Endothelial cell of umbilical vein (primary cell): ENCODE measurements around the gene ZBTB20. TPM values are rescaled to one million over a fixed set of nuclear protein-coding genes. Genes with fewer than 3 reads are reported as not detected.

Experiments used
- BruUV-seq: library from RNA; stranded (reverse); fragments of 400-500 nt; replicated peaks from 2 replicates; lab custom pipeline; 2021; lab: Mats Ljungman, UMichigan
- CTCF ChIA-PET: fragments of 300-600, 350-600 bp; sonication (Branson Sonifier 250); formaldehyde crosslinking; loops from one replicate; lab custom pipeline; 2021; ENCODE audit warnings: antibody characterized with exemption, inconsistent platforms; lab: Charles Lee
- POLR2A ChIA-PET: fragments of 300-600, 350-600 bp; sonication (Branson Sonifier 250); formaldehyde crosslinking; loops from one replicate; lab custom pipeline; 2021; ENCODE audit warnings: antibody characterized with exemption, inconsistent platforms; lab: Charles Lee
- DNase-seq: peaks from one replicate; pipeline ENCODE4 v3.0.0-alpha.2; 2011; ENCODE audit warnings: low read depth, low spot score
- FAIRE-seq: peaks from 2 replicates; lab custom pipeline; 2011; peaks lifted over from hg19 to GRCh38; lab: Jason Lieb, UNC
- H2AFZ ChIP-seq: 2 replicates; pipeline ENCODE4 v1.6.0; 2012; ENCODE audit warnings: low read depth, low read length, control low read depth, inconsistent platforms
- H3K27ac ChIP-seq: 2 replicates; pipeline ENCODE4 v1.5.1; 2011; ENCODE audit warnings: low read depth, mild to moderate bottlenecking, control low read depth, low read length, moderate library complexity; ENCODE audit not compliant: insufficient read depth
- H3K27me3 ChIP-seq, 2 experiments: 2 replicates each; pipeline versions ENCODE4 v1.6.0 to v1.6.1; 2011; ENCODE audit warnings: low read length in 2 of 2, mixed read lengths in 1 of 2; ENCODE audit not compliant: control insufficient read depth in 2 of 2, insufficient read depth in 2 of 2
- H3K36me3 ChIP-seq, 2 experiments: 2 replicates in 1 of 2; 3 replicates in 1 of 2; pipeline ENCODE4 v1.5.1; 2011; ENCODE audit warnings: low read length in 2 of 2, mild to moderate bottlenecking in 1 of 2, moderate library complexity in 1 of 2; ENCODE audit not compliant: control insufficient read depth in 2 of 2, insufficient read depth in 2 of 2; ENCODE audit errors: extremely low read depth in 1 of 2
- H3K4me1 ChIP-seq: 3 replicates; pipeline ENCODE4 v1.5.1; 2011; ENCODE audit warnings: mild to moderate bottlenecking, low read length; ENCODE audit not compliant: control insufficient read depth, insufficient read depth; ENCODE audit errors: extremely low read depth
- H3K4me2 ChIP-seq: 2 replicates; pipeline ENCODE4 v1.6.1; 2011; ENCODE audit warnings: low read length, control low read depth, mixed read lengths; ENCODE audit not compliant: insufficient read depth
- H3K4me3 ChIP-seq, 3 experiments: fragments of 200-600 bp in 1 of 3; sonication (generic), shearing (Covaris generic) in 1 of 3; replicated peaks in 1 of 3; 2 replicates each; pipeline ENCODE4 v1.5.1; 2011 to 2016; ENCODE audit warnings: control low read depth in 3 of 3, low read length in 3 of 3, mild to moderate bottlenecking in 2 of 3, inconsistent platforms in 1 of 3, low read depth in 1 of 3, moderate library complexity in 1 of 3; ENCODE audit not compliant: insufficient read depth in 1 of 3
- H3K79me2 ChIP-seq: 2 replicates; pipeline ENCODE4 v1.6.0; 2012; ENCODE audit warnings: low read length, inconsistent platforms; ENCODE audit not compliant: control insufficient read depth, insufficient read depth
- H3K9ac ChIP-seq: replicated peaks from 2 replicates; pipeline ENCODE3; 2011; ENCODE audit warnings: low read length, control low read depth; ENCODE audit not compliant: insufficient read depth; ENCODE audit errors: extremely low read depth
- H3K9me1 ChIP-seq: replicated peaks from 3 replicates; pipeline ENCODE4 v1.6.0; 2011; ENCODE audit warnings: mild to moderate bottlenecking, low read length; ENCODE audit not compliant: control insufficient read depth, insufficient read depth; ENCODE audit errors: extremely low read depth
- H3K9me3 ChIP-seq: replicated peaks from 2 replicates; pipeline ENCODE4 v1.5.1; 2012; ENCODE audit warnings: low read length, inconsistent platforms; ENCODE audit not compliant: control insufficient read depth, insufficient read depth
- H4K20me1 ChIP-seq: replicated peaks from 2 replicates; pipeline ENCODE3; 2011; ENCODE audit warnings: mild to moderate bottlenecking, low read length; ENCODE audit not compliant: control insufficient read depth, insufficient read depth; ENCODE audit errors: extremely low read depth
- CTCF ChIP-seq, 2 donors: IDR thresholded peaks; 1 replicate in 1 of 2; 2 replicates in 1 of 2; pipeline ENCODE4 v1.5.1; 2011; ENCODE audit warnings: low read length in 2 of 2, mild to moderate bottlenecking in 2 of 2, moderate library complexity in 2 of 2, control low read depth in 1 of 2, inconsistent platforms in 1 of 2, low read depth in 1 of 2; ENCODE audit not compliant: insufficient read depth in 1 of 2; ENCODE audit errors: extremely low read depth in 1 of 2
- EZH2 ChIP-seq: IDR thresholded peaks from 2 replicates; pipeline ENCODE4 v1.6.1; 2012; ENCODE audit warnings: borderline replicate concordance, low read depth, mild to moderate bottlenecking, moderate library complexity, low read length, inconsistent platforms; ENCODE audit not compliant: severe bottlenecking
- FOS ChIP-seq: IDR thresholded peaks from 2 replicates; pipeline ENCODE4 v1.6.1; 2011; ENCODE audit warnings: mild to moderate bottlenecking, low read length, moderate library complexity, borderline replicate concordance; ENCODE audit not compliant: insufficient read depth
- GATA2 ChIP-seq: IDR thresholded peaks from 2 replicates; pipeline ENCODE4 v1.7.0; 2011; ENCODE audit warnings: low read depth, mild to moderate bottlenecking, moderate library complexity, mixed read lengths, low read length; ENCODE audit not compliant: insufficient read length, insufficient read depth
- JUN ChIP-seq: IDR thresholded peaks from 2 replicates; pipeline ENCODE4 v1.6.1; 2011; ENCODE audit warnings: borderline replicate concordance, low read depth; ENCODE audit not compliant: insufficient read length, insufficient read depth
- MYC ChIP-seq: IDR thresholded peaks from one replicate; pipeline ENCODE4 v1.6.1; 2011; ENCODE audit warnings: mild to moderate bottlenecking, low read depth, low read length
- POLR2A ChIP-seq: IDR thresholded peaks from 2 replicates; pipeline ENCODE4 v1.6.1; 2012; ENCODE audit warnings: low read depth, mild to moderate bottlenecking, control low read depth, low read length
- POLR2AphosphoS5 ChIP-seq: IDR thresholded peaks from 2 replicates; pipeline ENCODE4 v1.6.1; 2012; ENCODE audit warnings: low read depth, mild to moderate bottlenecking, control low read depth, low read length, moderate library complexity; ENCODE audit not compliant: insufficient read depth
- dilution Hi-C: fragments of 300-500 bp; cut with MboI; formaldehyde crosslinking; loops from one replicate; pipeline ENCODE4 v1.15.0; 2019; ENCODE audit warnings: low sequenced_read_pairs; ENCODE audit not compliant: extremely low pct_ligation_motif_present
- intact Hi-C: fragments of 100-400 bp; cut with micrococcal nuclease; formaldehyde crosslinking; loops from one replicate; pipeline ENCODE4 v1.10.0; 2022
- polyA plus RNA-seq, 4 experiments: library from polyadenylated mRNA; depleted of rRNA in 3 of 4; stranded (reverse) in 3 of 4; unstranded in 1 of 4; fragments of >200 nt; gene quantifications; 2 replicates each; pipeline versions ENCODE4 v1.2.1 to v1.2.3, GENCODE V29; 2011 to 2012; ENCODE audit warnings: missing spikeins in 1 of 4
- total RNA-seq: library from RNA; stranded (reverse); gene quantifications from 2 replicates; pipeline ENCODE4 v1.2.3, GENCODE V29; 2021
- TF ChIP-seq, protein P1 (sequence below): IDR thresholded peaks from 2 replicates; pipeline ENCODE4 v1.6.1; 2011; ENCODE audit not compliant: insufficient read depth, insufficient read length

The ZBTB20 gene
- total and polyA plus RNA-seq, 2 donors (not counting 3 experiments of a cell fraction or from before 2014, with no cell fraction given), result 2.1 to 20.5 TPM

DNA sequence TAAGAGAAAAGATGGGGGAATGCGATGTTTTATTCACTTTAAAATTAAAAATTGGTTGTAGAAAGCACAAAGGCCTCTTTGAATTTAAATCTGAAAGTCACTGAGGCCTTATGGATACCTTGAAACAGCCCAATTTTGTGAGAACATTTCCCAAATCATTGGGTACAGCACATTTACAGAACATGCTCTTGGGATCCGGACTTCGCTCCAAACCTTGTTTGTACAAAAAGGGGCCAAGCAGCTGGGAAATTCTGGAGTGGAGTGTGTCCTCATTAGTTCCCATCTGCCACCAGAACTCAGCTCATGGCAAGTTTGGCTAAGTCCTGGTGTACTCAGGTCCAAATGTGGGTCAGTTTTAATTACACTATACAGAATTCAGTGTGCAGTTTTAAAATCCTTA is 254.2 kb downstream of the ZBTB20 start:
- intact Hi-C loops, result no loop called here
- Histone ChIP-seq H3K79me2 (no peaks in the 10 kb centered on the region), H3K4me1 (no peaks in the 10 kb centered on the region), H3K9me3 (no peaks in the 10 kb centered on the region), H3K27ac (no peak overlapping the region), H2AFZ (no peak overlapping the region), H3K9me1 (no peaks in the 10 kb centered on the region), H3K36me3 (no peaks in the 10 kb centered on the region), H4K20me1 (no peaks in the 10 kb centered on the region), H3K4me2 (no peak overlapping the region), H3K4me3 (no peak overlapping the region), H3K9ac (no peak overlapping the region), H3K27me3 (no peaks in the 10 kb centered on the region)
- FAIRE-seq (no peak), DNase-seq (no peak)
- POLR2A ChIA-PET, result no interaction called here
- BruUV-seq, result no TSS peak
- CTCF ChIA-PET, result interaction anchor here (1.2 kb wide), 1 partner anchor 474 kb away, joined by 3 read pairs; no protein-coding TSS in a partner anchor
- dilution Hi-C loops, result no loop called here
- no peak for TF ChIP-seq POLR2A
- TF ChIP-seq, protein P1, sequence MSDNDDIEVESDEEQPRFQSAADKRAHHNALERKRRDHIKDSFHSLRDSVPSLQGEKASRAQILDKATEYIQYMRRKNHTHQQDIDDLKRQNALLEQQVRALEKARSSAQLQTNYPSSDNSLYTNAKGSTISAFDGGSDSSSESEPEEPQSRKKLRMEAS, result no peak
- no peak for TF ChIP-seq POLR2AphosphoS5
- no peak for TF ChIP-seq MYC
- TF ChIP-seq GATA2, result no peak
- no peak for TF ChIP-seq JUN
- TF ChIP-seq FOS, result no peak
- no peak for TF ChIP-seq EZH2
- TF ChIP-seq CTCF (IDR thresholded peaks at IDR 0.05; ENCODE audit: extremely low read depth in 1 of 2, insufficient read depth in 1 of 2, low read depth in 1 of 2, low read length in 2 of 2), result no peak
